ENCODE data around the gene TTC34. TPM values are rescaled to one million over a fixed set of nuclear protein-coding genes. Genes with fewer than 3 reads are reported as not detected.

TTC34 gene
- total RNA-seq, 1 donor from 2014 or later: 0.94 TPM

GRCh38 chr1:2611031-2611501 lies 190.4 kb downstream of the TTC34 start:
- no peak for DNase-seq (ENCODE audit: low spot score)
- Mint-ChIP-seq H3K4me1 (ENCODE audit: low read depth) (no peaks in the 10 kb centered on the region), H3K4me3 (ENCODE audit: low read depth) (no peak overlapping the region), H3K27ac (no peak overlapping the region), H3K27me3 (ENCODE audit: low read depth) (peaks cover 2% of the 10 kb centered on the region), H3K36me3 (ENCODE audit: low read depth) (no peaks in the 10 kb centered on the region), H3K9me3 (peaks cover 29% of the 10 kb centered on the region)
- intact Hi-C loops (cut with micrococcal nuclease): no loop called here

- H3K4me3 Mint-ChIP-seq (ENCODE audit: low read depth): no peak overlapping the region
- intact Hi-C loops (cut with micrococcal nuclease): no loop called here
- peaks cover 1% of the 10 kb centered on the region for H3K27me3 Mint-ChIP-seq (ENCODE audit: low read depth)
- no peak for DNase-seq (ENCODE audit: low spot score)
- H3K9me3 Mint-ChIP-seq: peaks cover 23% of the 10 kb centered on the region
- no peaks in the 10 kb centered on the region for H3K4me1 Mint-ChIP-seq (ENCODE audit: low read depth)
- no peak overlapping the region for H3K27ac Mint-ChIP-seq
- no peaks in the 10 kb centered on the region for H3K36me3 Mint-ChIP-seq (ENCODE audit: low read depth)
Measured at GRCh38 chr1:2610036-2610959, 191.2 kb downstream of the TTC34 start.

GRCh38 chr1:2609319-2610035 lies 192.0 kb downstream of the TTC34 start:
- Mint-ChIP-seq H3K9me3 (peaks cover 14% of the 10 kb centered on the region), H3K36me3 (ENCODE audit: low read depth) (no peaks in the 10 kb centered on the region), H3K4me1 (ENCODE audit: low read depth) (no peaks in the 10 kb centered on the region), H3K4me3 (ENCODE audit: low read depth) (no peak overlapping the region), H3K27me3 (ENCODE audit: low read depth) (no peaks in the 10 kb centered on the region), H3K27ac (no peak overlapping the region)
- intact Hi-C loops (cut with micrococcal nuclease): no loop called here
- no peak for DNase-seq (ENCODE audit: low spot score)

- Mint-ChIP-seq H3K4me3 (ENCODE audit: low read depth) (no peak overlapping the region), H3K27me3 (ENCODE audit: low read depth) (no peaks in the 10 kb centered on the region), H3K9me3 (peaks cover 5% of the 10 kb centered on the region), H3K4me1 (ENCODE audit: low read depth) (no peaks in the 10 kb centered on the region), H3K36me3 (ENCODE audit: low read depth) (no peaks in the 10 kb centered on the region), H3K27ac (no peak overlapping the region)
- intact Hi-C loops (cut with micrococcal nuclease): no loop called here
- DNase-seq (ENCODE audit: low spot score): no peak
Measured at GRCh38 chr1:2607641-2608091, 193.8 kb downstream of the TTC34 start.

GRCh38 chr1:2606881-2607621 lies 194.4 kb downstream of the TTC34 start:
- intact Hi-C loops (cut with micrococcal nuclease): no loop called here
- H3K9me3 Mint-ChIP-seq: peaks cover 5% of the 10 kb centered on the region
- no peak overlapping the region for H3K27ac Mint-ChIP-seq
- H3K4me1 Mint-ChIP-seq (ENCODE audit: low read depth): no peaks in the 10 kb centered on the region
- H3K27me3 Mint-ChIP-seq (ENCODE audit: low read depth): no peaks in the 10 kb centered on the region
- no peaks in the 10 kb centered on the region for H3K36me3 Mint-ChIP-seq (ENCODE audit: low read depth)
- DNase-seq (ENCODE audit: low spot score): no peak
- H3K4me3 Mint-ChIP-seq (ENCODE audit: low read depth): no peak overlapping the region

- intact Hi-C loops (cut with micrococcal nuclease): no loop called here
- peaks cover 2% of the 10 kb centered on the region for H3K27me3 Mint-ChIP-seq (ENCODE audit: low read depth)
- DNase-seq (ENCODE audit: low spot score): no peak
Measured at GRCh38 chr1:2606396-2606880, 195.1 kb downstream of the TTC34 start.

GRCh38 chr1:2605509-2606395 lies 195.7 kb downstream of the TTC34 start:
- Mint-ChIP-seq H3K9me3 (peaks cover 5% of the 10 kb centered on the region), H3K27me3 (ENCODE audit: low read depth) (peaks cover 4% of the 10 kb centered on the region), H3K4me3 (ENCODE audit: low read depth) (no peak overlapping the region), H3K4me1 (ENCODE audit: low read depth) (no peaks in the 10 kb centered on the region), H3K27ac (no peak overlapping the region), H3K36me3 (ENCODE audit: low read depth) (no peaks in the 10 kb centered on the region)
- no peak for DNase-seq (ENCODE audit: low spot score)
- intact Hi-C loops (cut with micrococcal nuclease): no loop called here

More at GRCh38 chr1:2606396-2606880, 195.1 kb downstream of the TTC34 start:
- H3K4me3 Mint-ChIP-seq (ENCODE audit: low read depth): no peak overlapping the region
- no peaks in the 10 kb centered on the region for H3K36me3 Mint-ChIP-seq (ENCODE audit: low read depth)
- no peaks in the 10 kb centered on the region for H3K4me1 Mint-ChIP-seq (ENCODE audit: low read depth)
- H3K9me3 Mint-ChIP-seq: peaks cover 5% of the 10 kb centered on the region
- no peak overlapping the region for H3K27ac Mint-ChIP-seq

GRCh38 chr1:2604844-2605508 lies 196.5 kb downstream of the TTC34 start:
- no peak for DNase-seq (ENCODE audit: low spot score)
- no peaks in the 10 kb centered on the region for H3K36me3 Mint-ChIP-seq (ENCODE audit: low read depth)

GRCh38 chr1:2604156-2604843 lies 197.2 kb downstream of the TTC34 start:
- Mint-ChIP-seq H3K4me1 (ENCODE audit: low read depth) (no peaks in the 10 kb centered on the region), H3K27ac (no peak overlapping the region), H3K27me3 (ENCODE audit: low read depth) (peaks cover 4% of the 10 kb centered on the region), H3K4me3 (ENCODE audit: low read depth) (no peak overlapping the region), H3K9me3 (peaks cover 5% of the 10 kb centered on the region), H3K36me3 (ENCODE audit: low read depth) (no peaks in the 10 kb centered on the region)
- no peak for DNase-seq (ENCODE audit: low spot score)
- intact Hi-C loops (cut with micrococcal nuclease): no loop called here

More at GRCh38 chr1:2604844-2605508, 196.5 kb downstream of the TTC34 start:
- intact Hi-C loops (cut with micrococcal nuclease): no loop called here
- Mint-ChIP-seq H3K27me3 (ENCODE audit: low read depth) (peaks cover 4% of the 10 kb centered on the region), H3K4me3 (ENCODE audit: low read depth) (no peak overlapping the region), H3K27ac (no peak overlapping the region), H3K9me3 (peaks cover 5% of the 10 kb centered on the region), H3K4me1 (ENCODE audit: low read depth) (no peaks in the 10 kb centered on the region)

- Mint-ChIP-seq H3K4me1 (ENCODE audit: low read depth) (no peaks in the 10 kb centered on the region), H3K27ac (no peak overlapping the region), H3K27me3 (ENCODE audit: low read depth) (peaks cover 5% of the 10 kb centered on the region), H3K36me3 (ENCODE audit: low read depth) (no peaks in the 10 kb centered on the region), H3K9me3 (peaks cover 4% of the 10 kb centered on the region), H3K4me3 (ENCODE audit: low read depth) (no peak overlapping the region)
- DNase-seq (ENCODE audit: low spot score): no peak
- intact Hi-C loops (cut with micrococcal nuclease): no loop called here
Measured at GRCh38 chr1:2603521-2604155, 197.9 kb downstream of the TTC34 start.
